K562 (cell line): ENCODE results near the gene TMEM53. TPM values are rescaled to one million over a fixed set of nuclear protein-coding genes. Genes with fewer than 3 reads are reported as not detected.

Source experiments
- CC2D1A ChIP-seq: fragments of 450-650 bp; IDR thresholded peaks from 2 replicates; pipeline ENCODE4 v1.6.1; 2017; ENCODE audit warnings: mild to moderate bottlenecking
- CTBP1 ChIP-seq: fragments of 450-650 bp; IDR thresholded peaks from 2 replicates; pipeline ENCODE4 v1.6.1; 2016; ENCODE audit warnings: borderline replicate concordance
- KLF1 ChIP-seq: fragments of 450-650 bp; IDR thresholded peaks from 2 replicates; pipeline ENCODE4 v1.6.1; 2016; ENCODE audit warnings: missing genetic modification characterization, missing compliant biosample characterization
- MIER1 ChIP-seq: fragments of 450-650 bp; IDR thresholded peaks from 2 replicates; pipeline ENCODE4 v1.6.1; 2016; ENCODE audit warnings: antibody characterized with exemption, mild to moderate bottlenecking, low read depth
- POLR3G ChIP-seq: IDR thresholded peaks from 2 replicates; pipeline ENCODE4 v1.6.1; 2011; ENCODE audit not compliant: insufficient read length, insufficient replicate concordance; ENCODE audit errors: extremely low read depth
- STAG1 ChIP-seq: sonication (generic); formaldehyde crosslinking; IDR thresholded peaks from 2 replicates; pipeline ENCODE4 v1.5.0; 2020; ENCODE audit warnings: missing genetic modification reagents, borderline replicate concordance
- ZKSCAN1 ChIP-seq: fragments of 150-350 bp; IDR thresholded peaks from 2 replicates; pipeline ENCODE4 v1.6.1; 2016; ENCODE audit warnings: low read depth, low read length
- ZSCAN29 ChIP-seq: fragments of 450-650 bp; IDR thresholded peaks from 2 replicates; pipeline ENCODE4 v1.6.1; 2017
- polyA plus RNA-seq, 8 experiments: library from polyadenylated mRNA; depleted of rRNA in 4 of 8; stranded (reverse) in 5 of 8; unstranded in 3 of 8; fragments of >200 nt; fragmentation: Nextera tagmentation in 2 of 8; fragmentation: Illumina TruSeq in 1 of 8; extraction: Ambion mirVana in 2 of 8; extraction: Trizol in 1 of 8; gene quantifications; 2 replicates each; pipeline versions ENCODE4 v1.2.1 to v1.2.3, GENCODE V29; 2011 to 2014; ENCODE audit warnings: inconsistent platforms in 1 of 8, missing spikeins in 1 of 8
- total RNA-seq, 7 experiments: library from RNA; depleted of rRNA in 6 of 7; stranded (reverse); fragments of >200 nt in 6 of 7; fragmentation: Illumina TruSeq in 2 of 7; extraction: Trizol in 2 of 7; gene quantifications; 2 replicates each; pipeline versions ENCODE4 v1.2.1 to v1.2.3, GENCODE V29; 2011 to 2021; ENCODE audit warnings: low replicate concordance in 1 of 7
- TF ChIP-seq, protein P1 (sequence below), 2 experiments: fragments of 450-650 bp; formaldehyde crosslinking in 1 of 2; IDR thresholded peaks; 2 replicates each; pipeline versions ENCODE4 v1.4.0 to v1.6.1; 2014 to 2020; ENCODE audit warnings: mild to moderate bottlenecking in 2 of 2, borderline replicate concordance in 1 of 2, low read depth in 1 of 2
- TF ChIP-seq, protein P2 (sequence below): fragments of 450-650 bp; formaldehyde crosslinking; IDR thresholded peaks from 2 replicates; pipeline ENCODE4 v1.4.0; 2020; ENCODE audit warnings: mild to moderate bottlenecking, moderate library complexity

Gene TMEM53
- total and polyA plus RNA-seq, 9 of the 15 experiments (the other 6 are each of a cell fraction or from before 2014, with no cell fraction given) = 0.23 to 3.7 (median 2.0) TPM

DNA sequence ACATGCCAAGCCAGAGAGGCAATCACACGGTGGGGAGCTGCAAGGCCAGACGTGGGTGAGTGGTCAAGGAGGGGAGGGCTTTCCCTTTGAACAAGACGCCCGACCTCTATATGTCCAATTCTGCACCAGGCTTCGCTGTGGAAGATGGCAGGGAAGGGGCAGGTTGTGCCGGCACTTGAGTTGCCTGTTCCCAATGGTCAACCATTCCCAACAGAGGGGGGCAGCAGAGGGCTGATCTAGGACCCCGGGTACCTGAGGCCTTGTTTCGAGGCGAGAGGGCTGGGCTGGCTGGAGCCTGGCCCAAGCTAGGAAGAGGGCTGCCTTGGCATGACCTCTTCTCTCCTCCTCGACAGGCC is 64.9 kb downstream of the TMEM53 start (continued):
- TF ChIP-seq, protein P1, sequence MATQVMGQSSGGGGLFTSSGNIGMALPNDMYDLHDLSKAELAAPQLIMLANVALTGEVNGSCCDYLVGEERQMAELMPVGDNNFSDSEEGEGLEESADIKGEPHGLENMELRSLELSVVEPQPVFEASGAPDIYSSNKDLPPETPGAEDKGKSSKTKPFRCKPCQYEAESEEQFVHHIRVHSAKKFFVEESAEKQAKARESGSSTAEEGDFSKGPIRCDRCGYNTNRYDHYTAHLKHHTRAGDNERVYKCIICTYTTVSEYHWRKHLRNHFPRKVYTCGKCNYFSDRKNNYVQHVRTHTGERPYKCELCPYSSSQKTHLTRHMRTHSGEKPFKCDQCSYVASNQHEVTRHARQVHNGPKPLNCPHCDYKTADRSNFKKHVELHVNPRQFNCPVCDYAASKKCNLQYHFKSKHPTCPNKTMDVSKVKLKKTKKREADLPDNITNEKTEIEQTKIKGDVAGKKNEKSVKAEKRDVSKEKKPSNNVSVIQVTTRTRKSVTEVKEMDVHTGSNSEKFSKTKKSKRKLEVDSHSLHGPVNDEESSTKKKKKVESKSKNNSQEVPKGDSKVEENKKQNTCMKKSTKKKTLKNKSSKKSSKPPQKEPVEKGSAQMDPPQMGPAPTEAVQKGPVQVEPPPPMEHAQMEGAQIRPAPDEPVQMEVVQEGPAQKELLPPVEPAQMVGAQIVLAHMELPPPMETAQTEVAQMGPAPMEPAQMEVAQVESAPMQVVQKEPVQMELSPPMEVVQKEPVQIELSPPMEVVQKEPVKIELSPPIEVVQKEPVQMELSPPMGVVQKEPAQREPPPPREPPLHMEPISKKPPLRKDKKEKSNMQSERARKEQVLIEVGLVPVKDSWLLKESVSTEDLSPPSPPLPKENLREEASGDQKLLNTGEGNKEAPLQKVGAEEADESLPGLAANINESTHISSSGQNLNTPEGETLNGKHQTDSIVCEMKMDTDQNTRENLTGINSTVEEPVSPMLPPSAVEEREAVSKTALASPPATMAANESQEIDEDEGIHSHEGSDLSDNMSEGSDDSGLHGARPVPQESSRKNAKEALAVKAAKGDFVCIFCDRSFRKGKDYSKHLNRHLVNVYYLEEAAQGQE (IDR thresholded peaks at IDR 0.05; ENCODE audit: borderline replicate concordance) = peak; percentile 87
- TF ChIP-seq, protein P1 (CRISPR knock-in tag; IDR thresholded peaks at IDR 0.05; ENCODE audit: low read depth) = no peak
- no peak for TF ChIP-seq MIER1
- TF ChIP-seq CC2D1A = peak; percentile 80
- TF ChIP-seq CTBP1 = no peak
- no peak for TF ChIP-seq POLR3G
- TF ChIP-seq KLF1 (tag) = no peak
- TF ChIP-seq, protein P2, sequence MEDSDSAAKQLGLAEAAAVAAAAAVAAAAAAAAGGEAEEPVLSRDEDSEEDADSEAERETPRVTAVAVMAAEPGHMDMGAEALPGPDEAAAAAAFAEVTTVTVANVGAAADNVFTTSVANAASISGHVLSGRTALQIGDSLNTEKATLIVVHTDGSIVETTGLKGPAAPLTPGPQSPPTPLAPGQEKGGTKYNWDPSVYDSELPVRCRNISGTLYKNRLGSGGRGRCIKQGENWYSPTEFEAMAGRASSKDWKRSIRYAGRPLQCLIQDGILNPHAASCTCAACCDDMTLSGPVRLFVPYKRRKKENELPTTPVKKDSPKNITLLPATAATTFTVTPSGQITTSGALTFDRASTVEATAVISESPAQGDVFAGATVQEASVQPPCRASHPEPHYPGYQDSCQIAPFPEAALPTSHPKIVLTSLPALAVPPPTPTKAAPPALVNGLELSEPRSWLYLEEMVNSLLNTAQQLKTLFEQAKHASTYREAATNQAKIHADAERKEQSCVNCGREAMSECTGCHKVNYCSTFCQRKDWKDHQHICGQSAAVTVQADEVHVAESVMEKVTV (CRISPR knock-in tag) = peak; percentile 58
- no peak for TF ChIP-seq ZSCAN29
- 0 out of 2 replicates have a peak, but pooled peaks have one; percentile 28 for TF ChIP-seq ZKSCAN1
- peak; percentile 65; the same call in 1 of the 2 replicates for TF ChIP-seq STAG1 (CRISPR knock-in tag)
